ENCODE data around the gene EYA2. TPM values are rescaled to one million over a fixed set of nuclear protein-coding genes. Genes with fewer than 3 reads are reported as not detected.

Gene EYA2
- polyA plus RNA-seq, 1 donor = 2.7 TPM

- no peak for DNase-seq
Measured at GRCh38 chr20:47040506-47041125, 146.0 kb downstream of the EYA2 start.

- DNase-seq = no peak
Measured at GRCh38 chr20:47041396-47041899, 146.8 kb downstream of the EYA2 start.

- no peak for DNase-seq
Measured at GRCh38 chr20:47042464-47042863, 147.8 kb downstream of the EYA2 start.

- DNase-seq = no peak
Measured at GRCh38 chr20:47043086-47043485, 148.4 kb downstream of the EYA2 start.

- DNase-seq = no peak
Measured at GRCh38 chr20:47044938-47045337, 150.3 kb downstream of the EYA2 start.

- DNase-seq = no peak
Measured at GRCh38 chr20:47048054-47048453, 153.4 kb downstream of the EYA2 start.

- no peak for DNase-seq
Measured at GRCh38 chr20:47049771-47050170, 155.1 kb downstream of the EYA2 start.

GRCh38 chr20:47050996-47051395 is 156.4 kb downstream of the EYA2 start:
- no peak for DNase-seq

GRCh38 chr20:47051936-47052526 is 157.4 kb downstream of the EYA2 start:
- DNase-seq = no peak

- no peak for DNase-seq
Measured at GRCh38 chr20:47054506-47054905, 159.9 kb downstream of the EYA2 start.

GRCh38 chr20:47054945-47055344 is 160.3 kb downstream of the EYA2 start:
- DNase-seq = no peak

- peak; percentile 34 for DNase-seq
Measured at GRCh38 chr20:47055699-47056369, 161.2 kb downstream of the EYA2 start.

GRCh38 chr20:47057661-47058060 is 163.0 kb downstream of the EYA2 start:
- no peak for DNase-seq

- no peak for DNase-seq
Measured at GRCh38 chr20:47058236-47058635, 163.6 kb downstream of the EYA2 start.

GRCh38 chr20:47059536-47059935 is 164.9 kb downstream of the EYA2 start:
- DNase-seq = no peak

GRCh38 chr20:47061549-47061948 is 166.9 kb downstream of the EYA2 start:
- DNase-seq = no peak

GRCh38 chr20:47062226-47062890 is 167.7 kb downstream of the EYA2 start:
- DNase-seq = no peak

GRCh38 chr20:47063407-47063806 is 168.8 kb downstream of the EYA2 start:
- no peak for DNase-seq

- DNase-seq = no peak
Measured at GRCh38 chr20:47063808-47064207, 169.2 kb downstream of the EYA2 start.

GRCh38 chr20:47066484-47067270 is 172.0 kb downstream of the EYA2 start:
- no peak for DNase-seq

- no peak for DNase-seq
Measured at GRCh38 chr20:47067776-47068175, 173.1 kb downstream of the EYA2 start.

GRCh38 chr20:47070176-47070575 is 175.5 kb downstream of the EYA2 start:
- DNase-seq = no peak
